Memory B cell (primary cell): ENCODE results near the gene FKBP9.
A peak's percentile ranks its signal among the peaks of the same experiment; 100 is the strongest.
"Not testable (repeated sequence)": the region's sequence is repeated elsewhere in the genome, so short reads cannot be mapped to it uniquely, and the experiment has no call there.

Source experiments
- ATAC-seq: fragments of 150-1000 bp; cut with Tn5 transposase; 2 replicates; pipeline ENCODE4 v1.10.0; 2021; ENCODE audit warnings: low read depth, mild to moderate bottlenecking, moderate library complexity
- DNase-seq, 2 donors: peaks; one replicate each; pipeline ENCODE4 v3.0.0; 2022; ENCODE audit warnings: low spot score in 2 of 2
- H3K27ac Mint-ChIP-seq: one replicate; pipeline ENCODE4 v1.8.0; 2022; ENCODE audit warnings: mild to moderate bottlenecking, moderate library complexity, mixed read lengths
- H3K27me3 Mint-ChIP-seq: one replicate; pipeline ENCODE4 v1.8.0; 2022; ENCODE audit warnings: mixed read lengths
- H3K36me3 Mint-ChIP-seq: one replicate; pipeline ENCODE4 v1.8.0; 2022; ENCODE audit warnings: mild to moderate bottlenecking, mixed read lengths
- H3K4me1 Mint-ChIP-seq: one replicate; pipeline ENCODE4 v1.8.0; 2022; ENCODE audit warnings: mixed read lengths
- H3K4me3 Mint-ChIP-seq: one replicate; pipeline ENCODE4 v1.8.0; 2022; ENCODE audit warnings: mild to moderate bottlenecking, moderate library complexity, mixed read lengths
- H3K9me3 Mint-ChIP-seq: one replicate; pipeline ENCODE4 v1.8.0; 2022; ENCODE audit warnings: mixed read lengths

Gene FKBP9

DNA sequence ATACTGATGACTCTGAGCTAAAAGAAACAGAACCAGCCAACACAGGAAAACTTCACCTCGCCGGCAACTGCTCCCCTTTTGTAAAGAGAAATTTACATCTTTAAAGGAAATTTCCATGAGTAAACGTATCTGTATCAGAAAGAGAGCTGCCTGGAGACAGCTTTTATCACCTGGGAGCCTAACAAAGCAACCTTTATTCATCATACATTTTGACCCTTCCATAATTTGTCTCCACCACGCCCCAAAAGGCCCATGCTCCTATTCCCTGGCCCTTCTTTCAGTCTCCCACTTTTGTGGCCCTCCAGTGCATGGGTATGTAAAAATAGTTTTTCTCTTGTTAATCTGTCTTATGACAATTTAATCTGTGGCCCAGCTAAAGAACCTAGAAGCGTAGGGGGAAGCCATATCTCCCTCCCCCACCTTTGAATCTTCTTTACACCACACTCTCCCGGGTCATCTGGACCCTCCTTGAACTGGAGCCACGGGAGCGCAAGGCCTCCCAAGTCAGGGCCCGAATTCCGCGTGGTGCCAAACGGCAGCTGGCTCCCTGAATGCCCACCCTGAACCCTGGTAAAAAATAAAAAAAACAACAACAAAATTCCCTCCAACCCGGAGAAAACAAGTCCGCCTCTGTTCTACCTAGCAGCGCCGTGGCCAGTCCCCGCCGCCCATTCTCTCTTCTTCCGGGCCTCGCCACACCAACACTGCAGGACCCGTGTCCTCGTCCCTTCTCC is 15.4 kb upstream of the FKBP9 start:
- Mint-ChIP-seq H3K4me3 (peak overlapping the region; percentile 99), H3K9me3 (no peaks in the 10 kb centered on the region), H3K27ac (peak overlapping the region; percentile 85), H3K27me3 (no peaks in the 10 kb centered on the region), H3K36me3 (peaks cover 8% of the 10 kb centered on the region), H3K4me1 (peaks cover 12% of the 10 kb centered on the region)
- no peak for DNase-seq
- no peak for ATAC-seq

DNA sequence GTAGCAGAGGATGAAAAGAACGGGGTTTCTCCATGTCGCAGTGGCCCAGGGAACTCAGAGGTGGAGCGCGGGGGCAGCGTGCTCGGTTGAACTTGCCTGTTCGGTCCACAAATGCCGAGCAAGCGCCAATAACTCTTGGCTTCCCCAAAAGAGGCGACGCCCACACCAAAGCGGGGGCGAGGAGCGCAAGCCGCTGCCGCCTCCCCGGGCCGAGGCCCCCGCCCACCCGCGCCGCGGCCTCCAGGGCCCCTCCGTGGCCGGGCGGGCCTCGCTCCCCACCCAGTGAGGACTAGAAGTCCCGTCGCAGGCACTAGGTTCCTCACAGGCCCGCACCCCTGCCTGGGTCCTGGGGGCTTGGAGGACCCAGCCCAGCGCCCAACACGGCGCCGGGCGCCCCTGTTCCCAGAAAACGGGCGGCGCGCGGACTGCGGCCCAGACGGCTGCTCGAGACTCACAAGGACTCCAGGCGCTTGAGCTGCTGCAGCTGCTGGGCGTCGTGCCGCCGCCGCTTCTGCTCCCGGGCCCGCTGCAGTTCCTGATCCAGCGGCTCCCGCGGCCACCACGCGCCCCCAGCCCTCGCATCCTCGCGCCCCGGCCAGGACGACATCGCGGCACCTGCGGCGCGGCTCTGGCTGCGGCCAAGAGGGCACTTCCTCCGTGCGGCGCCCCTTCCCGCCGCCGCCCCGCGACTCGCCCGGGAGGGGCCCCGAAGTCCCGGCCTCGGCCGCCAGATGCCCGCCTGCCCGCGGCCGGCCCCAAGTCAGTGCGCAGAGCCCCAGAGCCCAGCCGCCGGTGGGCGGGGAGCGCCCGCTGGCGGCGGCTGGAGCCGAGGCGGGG is 14.6 kb upstream of the FKBP9 start:
- ATAC-seq (peak; percentile 82), DNase-seq (peak; percentile 65 to 73)
- peaks cover 8% of the 10 kb centered on the region for H3K36me3 Mint-ChIP-seq
- H3K27me3 Mint-ChIP-seq, result no peaks in the 10 kb centered on the region
- peak overlapping the region; percentile 85 for H3K27ac Mint-ChIP-seq
- peaks cover 9% of the 10 kb centered on the region for H3K4me1 Mint-ChIP-seq
- no peaks in the 10 kb centered on the region for H3K9me3 Mint-ChIP-seq
- peak overlapping the region; percentile 99 for H3K4me3 Mint-ChIP-seq

DNA sequence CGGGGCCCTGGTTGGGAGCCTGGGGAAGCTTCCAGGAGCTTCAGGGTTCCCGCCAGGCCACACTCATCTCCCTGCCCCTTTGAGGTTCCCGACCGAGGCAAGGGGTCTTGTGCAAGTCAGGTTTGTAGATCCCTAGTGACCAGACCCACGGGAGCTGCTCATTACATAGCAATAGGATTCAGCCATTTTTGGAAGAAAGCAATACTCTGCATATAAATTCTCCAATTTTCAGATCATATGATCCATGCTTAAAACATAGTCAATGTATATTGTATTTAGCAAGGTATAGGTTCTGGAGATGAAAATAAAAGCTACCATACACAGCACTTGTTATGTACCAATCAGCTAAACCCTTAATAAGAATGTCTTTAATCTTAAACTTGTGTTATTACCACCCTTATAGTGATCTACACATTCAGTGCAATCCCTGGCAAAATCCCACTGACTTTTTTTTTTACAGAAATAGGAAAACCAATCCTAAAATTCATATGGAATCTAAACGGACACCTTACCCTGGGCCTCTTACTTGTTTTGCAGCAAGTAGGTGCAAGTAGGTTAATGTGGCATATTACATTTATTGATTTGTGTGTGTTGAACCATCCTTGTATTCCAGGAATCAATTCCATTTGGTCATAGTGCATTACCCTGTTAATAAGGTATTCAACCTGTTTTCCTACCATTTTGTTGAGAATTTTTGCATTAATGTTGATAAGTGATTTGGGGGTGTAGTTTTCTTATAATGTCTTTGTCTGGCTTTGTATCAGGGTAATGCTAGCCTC is 13.8 kb upstream of the FKBP9 start:
- H3K4me3 Mint-ChIP-seq, result peak overlapping the region; percentile 99
- no peaks in the 10 kb centered on the region for H3K27me3 Mint-ChIP-seq
- H3K9me3 Mint-ChIP-seq, result peaks cover 2% of the 10 kb centered on the region
- peaks cover 9% of the 10 kb centered on the region for H3K4me1 Mint-ChIP-seq
- ATAC-seq (no peak), DNase-seq (no peak)
- H3K27ac Mint-ChIP-seq, result no peak overlapping the region
- peaks cover 10% of the 10 kb centered on the region for H3K36me3 Mint-ChIP-seq

DNA sequence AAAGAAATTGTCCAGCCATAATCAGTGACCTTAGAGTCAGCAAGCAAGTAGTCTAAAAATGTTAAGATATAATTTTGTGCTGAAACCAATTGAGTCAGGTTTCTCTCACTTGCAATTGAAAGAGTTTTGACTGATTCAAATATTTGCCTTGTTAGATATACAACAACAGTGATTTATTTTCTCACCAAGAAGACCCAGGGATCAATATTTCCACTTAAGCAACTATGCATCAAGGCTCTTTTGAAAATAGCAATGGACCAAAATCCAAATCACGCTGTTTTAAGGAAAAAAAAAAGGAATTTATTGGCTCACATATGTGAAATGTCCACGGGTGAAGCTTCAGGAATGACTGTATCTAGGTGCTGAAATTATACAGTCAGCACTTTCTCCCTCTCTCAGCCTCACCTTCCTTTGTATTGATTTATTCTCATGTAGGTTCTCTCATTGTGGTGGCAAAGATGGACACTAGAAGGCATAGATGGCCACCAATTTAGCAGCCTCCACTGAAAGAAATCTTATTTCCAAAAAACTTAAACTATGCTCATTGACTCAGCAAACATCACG is 9.7 kb upstream of the FKBP9 start:
- Mint-ChIP-seq H3K27ac (no peak overlapping the region), H3K36me3 (peaks cover 2% of the 10 kb centered on the region), H3K4me1 (no peaks in the 10 kb centered on the region), H3K4me3 (no peak overlapping the region), H3K9me3 (peaks cover 4% of the 10 kb centered on the region), H3K27me3 (no peaks in the 10 kb centered on the region)
- ATAC-seq, result no peak
- no peak for DNase-seq

DNA sequence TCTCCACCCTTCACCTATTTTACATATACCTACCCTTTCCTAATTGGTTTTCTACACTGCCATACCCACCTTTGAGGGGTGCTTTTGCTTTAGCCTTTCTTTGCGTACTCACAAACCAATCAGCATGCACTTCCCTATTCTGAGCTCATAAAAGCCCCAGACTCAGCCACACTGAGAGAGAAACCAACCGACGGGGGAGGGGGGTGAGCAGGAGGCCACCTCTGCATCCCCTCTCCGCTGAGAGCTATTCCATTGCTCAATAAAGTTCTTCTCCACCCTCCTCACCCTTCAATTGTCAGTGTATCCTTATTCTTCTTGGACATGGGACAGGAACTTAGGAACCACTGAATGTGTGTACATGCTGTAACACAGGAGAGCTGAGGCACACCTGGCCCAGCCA is 9.0 kb upstream of the FKBP9 start:
- ATAC-seq, result no peak
- DNase-seq, result no peak
- Mint-ChIP-seq H3K4me1 (no peaks in the 10 kb centered on the region), H3K36me3 (peaks cover 2% of the 10 kb centered on the region), H3K27me3 (no peaks in the 10 kb centered on the region), H3K9me3 (peaks cover 4% of the 10 kb centered on the region), H3K4me3 (no peak overlapping the region), H3K27ac (no peak overlapping the region)

DNA sequence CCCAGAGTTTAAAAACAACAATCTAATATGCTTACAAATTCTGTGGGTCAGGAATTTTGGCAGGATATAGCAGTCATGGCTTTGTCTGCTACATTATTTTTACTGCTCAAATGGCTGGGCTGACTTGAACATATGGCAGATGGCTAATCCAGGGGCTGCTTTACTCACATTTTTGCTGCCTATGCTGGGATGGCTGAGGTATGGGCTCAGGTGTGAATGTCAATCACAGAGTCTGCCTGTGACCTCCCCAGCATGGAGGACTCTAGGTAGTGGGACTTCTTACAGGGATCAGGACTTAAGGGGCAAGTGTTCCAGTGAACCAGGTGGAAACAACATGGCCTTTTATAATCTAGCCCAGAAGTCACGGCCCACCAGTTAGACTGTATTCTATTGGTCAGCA is 4.4 kb upstream of the FKBP9 start:
- DNase-seq (no peak), ATAC-seq (no peak)
- Mint-ChIP-seq H3K9me3 (peaks cover 4% of the 10 kb centered on the region), H3K4me1 (peaks cover under 1% of the 10 kb centered on the region), H3K27me3 (peaks cover under 1% of the 10 kb centered on the region), H3K36me3 (peaks cover 2% of the 10 kb centered on the region), H3K27ac (no peak overlapping the region), H3K4me3 (no peak overlapping the region)

DNA sequence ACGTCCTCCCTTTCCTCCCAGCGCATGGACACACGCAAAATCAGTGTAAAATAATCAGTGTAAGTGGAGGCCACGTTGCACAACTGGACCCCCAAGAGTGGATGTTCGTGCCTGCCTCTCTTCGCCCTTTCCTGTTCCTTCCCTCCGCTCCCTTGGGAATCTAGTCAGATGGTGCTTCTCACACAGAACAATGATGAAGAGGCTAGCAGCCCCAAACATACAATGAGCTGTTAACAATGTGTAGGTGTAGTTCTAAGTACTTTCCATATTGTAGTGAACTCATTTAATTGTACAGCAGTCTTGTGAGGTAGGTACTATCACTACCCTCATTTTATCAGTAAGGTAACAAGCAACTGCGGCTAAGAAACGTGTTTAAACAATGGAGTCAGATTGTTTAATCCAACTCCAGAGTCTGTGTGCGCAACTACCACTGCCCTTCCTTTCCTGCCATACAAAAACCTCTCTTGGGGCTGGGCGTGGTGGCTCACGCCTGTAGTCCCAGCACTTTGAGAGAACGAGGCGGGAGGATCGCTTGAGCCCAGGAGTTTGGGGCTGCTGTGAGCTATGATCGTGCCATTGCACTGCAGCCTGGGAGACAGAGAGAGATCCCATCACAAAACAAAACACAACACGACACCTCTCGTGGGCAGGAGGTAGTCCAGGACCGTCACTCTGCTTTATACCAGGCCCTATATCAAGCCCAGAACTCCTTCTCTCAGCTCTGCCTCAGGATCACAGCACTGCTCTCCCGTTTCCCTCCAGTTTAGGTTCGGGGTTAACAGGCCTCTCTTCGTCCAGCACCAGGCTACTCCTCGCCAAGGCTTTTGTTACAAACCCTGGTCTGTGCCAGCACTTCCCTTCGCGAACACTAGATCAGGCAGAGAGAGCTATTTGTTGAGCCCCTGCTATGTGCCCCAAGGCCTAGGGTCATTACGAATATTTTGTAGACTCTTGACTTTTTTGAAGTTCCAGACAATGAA is 1.1 kb downstream of the FKBP9 start:
- Mint-ChIP-seq H3K4me3 (peak overlapping the region; percentile 84), H3K27ac (no peak overlapping the region), H3K4me1 (peaks cover 4% of the 10 kb centered on the region), H3K36me3 (no peaks in the 10 kb centered on the region), H3K27me3 (peaks cover 6% of the 10 kb centered on the region), H3K9me3 (no peaks in the 10 kb centered on the region)
- DNase-seq (no peak), ATAC-seq (no peak)

DNA sequence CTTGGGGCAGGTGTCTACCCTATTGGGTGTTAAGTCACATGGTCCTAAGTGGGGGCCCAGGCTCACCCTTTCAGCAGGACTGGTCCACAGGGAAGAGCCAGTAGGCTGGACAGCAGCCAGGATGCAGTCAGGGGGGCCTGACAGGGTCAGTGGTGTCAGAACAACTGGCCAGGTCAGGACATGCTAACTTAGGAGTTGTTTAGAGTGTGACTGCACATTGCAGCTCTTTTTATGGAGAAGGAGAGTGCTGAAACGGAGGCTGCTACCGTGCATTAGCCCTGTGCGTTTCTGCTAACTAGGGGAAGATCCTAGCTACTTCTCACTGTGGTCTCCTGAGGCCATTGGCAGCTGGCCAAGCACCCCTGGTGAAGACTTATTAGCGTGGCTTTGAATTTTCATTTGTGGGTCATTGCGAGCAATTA is 6.7 kb downstream of the FKBP9 start:
- not testable (repeated sequence) for ATAC-seq, H3K36me3 Mint-ChIP-seq, H3K27me3 Mint-ChIP-seq, H3K9me3 Mint-ChIP-seq, H3K27ac Mint-ChIP-seq, H3K4me3 Mint-ChIP-seq, DNase-seq, H3K4me1 Mint-ChIP-seq

DNA sequence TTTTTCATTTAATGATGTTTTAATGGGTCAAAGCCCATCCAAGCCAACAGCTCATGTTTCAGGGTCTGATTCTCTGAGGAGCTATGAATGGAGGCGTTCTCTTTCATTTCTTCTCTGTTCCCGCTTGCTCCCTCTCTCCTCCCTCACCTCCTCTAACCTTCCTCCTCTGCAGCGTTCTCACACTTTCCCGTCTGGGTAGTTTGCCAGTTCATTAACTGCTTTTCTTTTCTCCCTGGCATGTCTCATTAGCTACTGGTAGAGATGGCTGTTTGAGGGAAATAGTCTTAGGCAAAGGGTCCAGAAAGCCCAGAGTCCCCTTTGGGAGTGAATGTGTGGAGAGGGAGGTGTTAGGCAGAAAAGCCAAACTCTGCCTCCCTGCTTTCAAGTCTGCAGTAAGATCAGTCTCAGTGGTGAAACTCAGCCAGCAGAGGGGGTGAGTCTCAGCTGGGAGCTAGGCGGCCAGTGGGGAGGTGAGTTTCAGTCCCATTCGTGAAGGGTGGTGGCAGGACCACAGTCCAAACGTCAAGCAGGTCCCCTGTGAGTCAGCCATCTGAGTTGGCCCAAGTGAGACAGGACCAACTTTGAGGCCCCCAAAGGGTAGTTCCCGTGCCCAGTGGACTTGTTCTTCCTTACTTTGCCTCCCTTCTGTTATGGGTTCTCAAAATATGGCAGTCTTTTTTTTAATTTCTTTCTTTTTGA is 7.4 kb downstream of the FKBP9 start:
- not testable (repeated sequence) for H3K9me3 Mint-ChIP-seq, H3K27me3 Mint-ChIP-seq, H3K4me1 Mint-ChIP-seq, H3K4me3 Mint-ChIP-seq, DNase-seq, H3K27ac Mint-ChIP-seq, H3K36me3 Mint-ChIP-seq
- peak; percentile 92 for ATAC-seq

DNA sequence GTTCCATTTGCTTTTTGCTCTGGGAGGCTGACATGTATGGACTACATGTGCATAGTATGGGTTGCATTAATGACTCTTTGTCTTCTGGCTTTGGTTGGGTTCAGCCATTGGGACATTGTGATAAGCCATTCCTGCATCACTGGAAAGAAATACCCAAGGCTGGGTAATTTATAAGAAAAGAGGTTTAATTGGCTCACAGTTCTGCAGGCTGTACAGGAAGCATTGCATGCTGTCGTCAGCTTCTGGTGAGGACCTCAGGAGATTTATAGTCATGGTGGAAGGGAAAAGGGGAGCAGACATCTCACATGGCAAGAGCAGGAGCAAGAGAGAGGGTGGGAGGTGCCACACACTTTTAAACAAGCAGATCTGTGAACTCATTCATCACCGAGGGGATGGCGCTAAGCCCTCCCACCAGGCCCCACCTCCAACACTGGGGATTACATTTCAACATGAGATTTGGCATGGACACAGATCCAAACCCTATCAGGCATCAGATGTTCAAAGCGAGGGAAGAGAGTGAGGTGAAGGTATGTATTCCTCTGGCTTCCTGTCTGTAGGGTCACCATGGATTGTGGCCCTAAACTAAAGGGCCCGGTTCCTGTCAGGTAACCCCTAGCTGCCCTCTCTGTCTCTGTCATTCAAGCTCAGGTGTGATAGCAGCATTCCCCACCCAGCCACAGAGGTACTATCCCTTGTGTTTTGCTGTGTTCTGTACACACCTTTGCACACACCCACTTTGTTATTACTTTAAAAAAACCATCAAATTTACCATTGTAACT is 9.4 kb downstream of the FKBP9 start:
- H3K4me3 Mint-ChIP-seq, H3K27me3 Mint-ChIP-seq, DNase-seq, H3K4me1 Mint-ChIP-seq, H3K36me3 Mint-ChIP-seq, H3K27ac Mint-ChIP-seq, ATAC-seq, H3K9me3 Mint-ChIP-seq: not testable (repeated sequence)

DNA sequence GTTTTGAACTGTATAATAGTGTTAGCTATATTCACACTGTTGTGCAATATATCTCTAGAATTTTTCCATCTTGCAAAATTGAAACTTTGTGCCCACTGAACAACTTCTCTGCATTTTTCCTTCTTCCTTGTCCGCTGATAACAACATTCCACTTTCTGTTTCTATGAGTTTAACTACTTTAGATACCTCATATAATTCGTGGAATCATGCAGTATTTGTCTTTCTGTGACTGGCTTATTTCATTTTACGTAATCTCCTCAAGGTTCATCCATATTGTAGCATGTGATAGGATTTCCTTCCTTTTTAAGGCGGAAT is 10.0 kb downstream of the FKBP9 start:
- not testable (repeated sequence) for H3K27ac Mint-ChIP-seq, DNase-seq, H3K4me3 Mint-ChIP-seq, H3K9me3 Mint-ChIP-seq, H3K4me1 Mint-ChIP-seq, ATAC-seq, H3K27me3 Mint-ChIP-seq, H3K36me3 Mint-ChIP-seq

DNA sequence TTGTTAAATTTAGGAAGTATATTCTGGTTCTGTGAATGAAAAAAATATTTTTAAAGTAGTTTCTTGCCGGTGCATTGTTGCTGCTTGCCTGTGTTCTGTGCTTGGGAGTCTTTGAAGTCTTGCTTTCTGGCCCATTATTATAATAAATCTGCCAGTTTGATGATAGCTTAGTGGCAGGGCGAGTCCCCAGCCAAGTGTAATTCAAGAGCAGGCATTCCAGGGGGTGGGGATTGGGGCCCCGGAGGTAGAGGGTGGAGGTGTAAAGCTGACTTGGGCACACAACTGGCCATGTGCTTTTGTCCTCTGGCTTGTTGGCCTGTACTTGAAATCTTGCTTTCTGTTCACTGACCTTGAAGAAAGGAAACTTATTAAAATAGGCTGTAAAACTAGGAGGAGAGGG is 14.7 kb downstream of the FKBP9 start:
- not testable (repeated sequence) for DNase-seq, H3K36me3 Mint-ChIP-seq, H3K27me3 Mint-ChIP-seq, H3K4me3 Mint-ChIP-seq, H3K9me3 Mint-ChIP-seq, H3K4me1 Mint-ChIP-seq, ATAC-seq, H3K27ac Mint-ChIP-seq
